Kidney glomerular epithelial cell (primary cell): ENCODE data around the gene SEC22B.
"Not testable (repeated sequence)": the region's sequence is repeated elsewhere in the genome, so short reads cannot be mapped to it uniquely, and the experiment has no call there.

ENCODE experiments used
- DNase-seq: peaks from one replicate; lab custom pipeline; 2025; lab: John Stamatoyannopoulos, UW

SEC22B gene

GRCh38 chr1:120144626-120145025 is 31.7 kb downstream of the SEC22B start:
- not testable (repeated sequence) for DNase-seq

GRCh38 chr1:120144169-120144568 is 32.2 kb downstream of the SEC22B start:
- not testable (repeated sequence) for DNase-seq

- DNase-seq = not testable (repeated sequence)
Observed at GRCh38 chr1:120143334-120143733, 33.0 kb downstream of the SEC22B start.

GRCh38 chr1:120142512-120143263 is 33.6 kb downstream of the SEC22B start:
- peak; percentile 86 for DNase-seq

- DNase-seq = not testable (repeated sequence)
Observed at GRCh38 chr1:120141865-120142264, 34.5 kb downstream of the SEC22B start.

GRCh38 chr1:120140656-120141265 is 35.6 kb downstream of the SEC22B start:
- not testable (repeated sequence) for DNase-seq

- not testable (repeated sequence) for DNase-seq
Observed at GRCh38 chr1:120136086-120136485, 40.2 kb downstream of the SEC22B start.

GRCh38 chr1:120133928-120134325 is 42.4 kb downstream of the SEC22B start:
- DNase-seq = not testable (repeated sequence)

- DNase-seq = no peak
Observed at GRCh38 chr1:120133228-120133927, 42.9 kb downstream of the SEC22B start.

GRCh38 chr1:120132406-120132763 is 43.9 kb downstream of the SEC22B start:
- DNase-seq = not testable (repeated sequence)

- DNase-seq = peak; percentile 84
Observed at GRCh38 chr1:120131611-120132405, 44.5 kb downstream of the SEC22B start.

- DNase-seq = not testable (repeated sequence)
Observed at GRCh38 chr1:120127921-120128320, 48.4 kb downstream of the SEC22B start.

- DNase-seq = not testable (repeated sequence)
Observed at GRCh38 chr1:120126216-120126615, 50.1 kb downstream of the SEC22B start.

GRCh38 chr1:120124628-120125027 is 51.7 kb downstream of the SEC22B start:
- not testable (repeated sequence) for DNase-seq

GRCh38 chr1:120123813-120124510 is 52.4 kb downstream of the SEC22B start:
- not testable (repeated sequence) for DNase-seq

- not testable (repeated sequence) for DNase-seq
Observed at GRCh38 chr1:120122262-120122893, 53.9 kb downstream of the SEC22B start.

- not testable (repeated sequence) for DNase-seq
Observed at GRCh38 chr1:120121830-120122229, 54.5 kb downstream of the SEC22B start.

- not testable (repeated sequence) for DNase-seq
Observed at GRCh38 chr1:120120525-120120924, 55.8 kb downstream of the SEC22B start.

GRCh38 chr1:120117371-120118177 is 58.7 kb downstream of the SEC22B start:
- not testable (repeated sequence) for DNase-seq

GRCh38 chr1:120116094-120116493 is 60.2 kb downstream of the SEC22B start:
- DNase-seq = not testable (repeated sequence)
